HCT116 (cell line): Measurements from ENCODE around the gene MAPKAP1. TPM values are rescaled to one million over a fixed set of nuclear protein-coding genes. Genes with fewer than 3 reads are reported as not detected.

Experiments used
- ATAC-seq: fragments of 200-7000 bp; cut with Tn5 transposase; 2 replicates; pipeline ENCODE4 v1.9.1; 2020; ENCODE audit warnings: mild to moderate bottlenecking, moderate library complexity
- BruUV-seq: library from RNA; stranded (reverse); fragments of 400-500 nt; replicated peaks from 2 replicates; lab custom pipeline; 2021; lab: Mats Ljungman, UMichigan
- CTCF ChIA-PET: fragments of 300-600 bp; sonication (Branson Sonifier 250); formaldehyde crosslinking; loops from one replicate; lab custom pipeline; 2021; ENCODE audit warnings: antibody characterized with exemption; lab: Charles Lee
- POLR2A ChIA-PET: fragments of 300-600, 350-600 bp; sonication (Branson Sonifier 250); formaldehyde crosslinking; loops from one replicate; lab custom pipeline; 2021; ENCODE audit warnings: antibody characterized with exemption; lab: Charles Lee
- RAD21 ChIA-PET, 2 experiments: fragments of 300-600 bp; sonication (Branson Sonifier 250); formaldehyde crosslinking; loops; one replicate each; lab custom pipeline; 2023; ENCODE audit warnings: low total read pairs in 2 of 2; ENCODE audit not compliant: uncharacterized antibody in 2 of 2, unreplicated experiment in 2 of 2, low non-redundant PET in 1 of 2; lab: Charles Lee
- DNase-seq: peaks from one replicate; pipeline ENCODE4 v3.0.0-alpha.2; 2010; ENCODE audit warnings: low read depth, low spot score
- H2AFZ ChIP-seq: fragments of 200-600 bp; shearing (Covaris generic), sonication (generic); 2 replicates; pipeline ENCODE4 v1.6.1; 2017; ENCODE audit warnings: low read depth, mixed run types, mixed read lengths, antibody characterized with exemption, low read length; ENCODE audit not compliant: poor library complexity, severe bottlenecking
- H3K27ac ChIP-seq: 2 replicates; pipeline ENCODE4 v1.5.1; 2012; ENCODE audit warnings: low read depth, low read length
- H3K27me3 ChIP-seq: fragments of 200-600 bp; sonication (generic); 2 replicates; pipeline ENCODE4 v1.6.1; 2016; ENCODE audit warnings: mixed run types, low read length, mixed read lengths; ENCODE audit not compliant: insufficient read depth
- H3K36me3 ChIP-seq, 2 experiments: fragments of 200-500 bp in 1 of 2; fragments of 200-600 bp in 1 of 2; sonication (Bioruptor generic) in 1 of 2; sonication (generic) in 1 of 2; 2 replicates each; pipeline versions ENCODE4 v1.5.1 to v1.6.1; 2014 to 2016; ENCODE audit warnings: low read length in 2 of 2, inconsistent platforms in 1 of 2, mixed read lengths in 1 of 2, mixed run types in 1 of 2; ENCODE audit not compliant: insufficient read depth in 2 of 2, control insufficient read depth in 1 of 2
- H3K4me1 ChIP-seq, 2 experiments: fragments of 200-600 bp in 1 of 2; sonication (generic) in 1 of 2; 2 replicates each; pipeline versions ENCODE4 v1.5.1 to v1.6.1; 2012 to 2017; ENCODE audit warnings: low read length in 2 of 2, inconsistent platforms in 1 of 2, mild to moderate bottlenecking in 1 of 2, mixed read lengths in 1 of 2, mixed run types in 1 of 2, moderate library complexity in 1 of 2; ENCODE audit not compliant: insufficient read depth in 2 of 2, control insufficient read depth in 1 of 2
- H3K4me2 ChIP-seq: fragments of 200-600 bp; sonication (generic); 2 replicates; pipeline ENCODE4 v1.6.1; 2017; ENCODE audit warnings: mixed run types, low read length, mixed read lengths
- H3K4me3 ChIP-seq, 2 experiments: fragments of 200-600 bp in 1 of 2; sonication (generic) in 1 of 2; replicated peaks in 1 of 2; 2 replicates each; pipeline ENCODE4 v1.5.1; 2011 to 2016; ENCODE audit warnings: low read length in 2 of 2, control low read depth in 1 of 2, low read depth in 1 of 2, mild to moderate bottlenecking in 1 of 2, mixed read lengths in 1 of 2, mixed run types in 1 of 2
- H3K79me2 ChIP-seq: fragments of 200-600 bp; sonication (generic); 2 replicates; pipeline ENCODE4 v1.6.1; 2017; ENCODE audit warnings: mild to moderate bottlenecking, mixed run types, low read length, moderate library complexity, mixed read lengths; ENCODE audit not compliant: insufficient read depth
- H3K9ac ChIP-seq: fragments of 200-600 bp; sonication (generic); 2 replicates; pipeline ENCODE4 v1.6.1; 2016; ENCODE audit warnings: low read length, mixed read lengths
- H3K9me2 ChIP-seq: fragments of 200-600 bp; sonication (generic), shearing (Covaris generic); 2 replicates; pipeline ENCODE4 v1.6.1; 2017; ENCODE audit warnings: mixed run types, mild to moderate bottlenecking, moderate library complexity; ENCODE audit not compliant: insufficient read depth
- H3K9me3 ChIP-seq, 2 experiments: fragments of 200-500 bp in 1 of 2; fragments of 200-600 bp in 1 of 2; sonication (Bioruptor generic) in 1 of 2; sonication (generic) in 1 of 2; 2 replicates each; pipeline ENCODE4 v1.6.1; 2014 to 2017; ENCODE audit warnings: low read length in 2 of 2, mixed read lengths in 2 of 2, inconsistent platforms in 1 of 2, low read depth in 1 of 2, mild to moderate bottlenecking in 1 of 2, mixed run types in 1 of 2, moderate library complexity in 1 of 2; ENCODE audit not compliant: control insufficient read depth in 1 of 2, insufficient read depth in 1 of 2
- H4K20me1 ChIP-seq: fragments of 200-600 bp; sonication (generic), shearing (Covaris generic); 2 replicates; pipeline ENCODE4 v1.6.1; 2017; ENCODE audit warnings: mixed run types, mild to moderate bottlenecking, moderate library complexity; ENCODE audit not compliant: insufficient read depth
- ELF1 ChIP-seq: IDR thresholded peaks from 2 replicates; pipeline ENCODE4 v1.6.1; 2012; ENCODE audit warnings: low read depth, borderline replicate concordance
- POLR2A ChIP-seq: IDR thresholded peaks from 2 replicates; pipeline ENCODE4 v1.7.0; 2011; ENCODE audit warnings: borderline replicate concordance; ENCODE audit not compliant: insufficient read depth, insufficient read length; ENCODE audit errors: extremely low read depth
- SIN3A ChIP-seq: IDR thresholded peaks from 2 replicates; pipeline ENCODE4 v1.6.1; 2012; ENCODE audit warnings: low read depth
- SP1 ChIP-seq: IDR thresholded peaks from 2 replicates; pipeline ENCODE4 v1.6.1; 2012; ENCODE audit warnings: low read depth
- SRF ChIP-seq: IDR thresholded peaks from 2 replicates; pipeline ENCODE4 v1.6.1; 2012; ENCODE audit warnings: low read depth
- TCF7L2 ChIP-seq: IDR thresholded peaks from 2 replicates; pipeline ENCODE4 v1.7.0; 2011; ENCODE audit warnings: borderline replicate concordance, inconsistent platforms; ENCODE audit not compliant: insufficient read depth, insufficient read length; ENCODE audit errors: extremely low read depth
- ZFX ChIP-seq: fragments of 450-650 bp; IDR thresholded peaks from 2 replicates; pipeline ENCODE4 v1.6.1; 2017
- ZNF274 ChIP-seq: fragments of 200-500 bp; sonication (Bioruptor generic); IDR thresholded peaks from 2 replicates; pipeline ENCODE4 v1.6.1; 2014; ENCODE audit warnings: mild to moderate bottlenecking, low read depth, low read length, inconsistent platforms
- intact Hi-C: fragments of 100-400 bp; cut with micrococcal nuclease; formaldehyde crosslinking; loops from 2 replicates; pipeline ENCODE4 v1.10.0; 2022
- total RNA-seq: library from RNA; stranded (reverse); gene quantifications from one replicate; pipeline ENCODE4 v1.2.1, GENCODE V29; 2021; ENCODE audit not compliant: unreplicated experiment
- TF ChIP-seq, protein P1 (sequence below): IDR thresholded peaks from 2 replicates; pipeline ENCODE4 v1.6.1; 2012; ENCODE audit warnings: low read depth

MAPKAP1 gene
- total RNA-seq, 1 experiment from 2014 or later: 72.5 TPM

DNA sequence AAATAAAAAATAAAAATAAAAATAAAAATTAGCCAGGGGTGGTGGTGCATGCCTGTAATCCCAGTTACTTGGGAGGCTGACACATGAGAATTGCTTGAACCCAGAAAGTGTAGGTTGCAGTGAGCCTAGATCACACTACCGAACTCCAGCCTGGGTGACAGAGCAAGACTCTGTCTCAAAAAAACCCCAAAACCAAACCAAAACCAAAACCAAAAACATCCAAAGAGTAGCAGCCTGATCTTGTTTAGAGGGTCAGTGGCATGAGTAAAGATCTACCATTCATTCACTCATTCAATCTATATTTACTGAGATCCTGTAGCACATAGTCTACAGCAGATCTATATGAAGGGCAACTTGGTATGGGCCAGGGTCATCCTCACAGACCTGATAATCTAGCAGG is 202.4 kb downstream of the MAPKAP1 start:
- no peak overlapping the region for H3K4me3 ChIP-seq
- TF ChIP-seq ZFX (no peak), ELF1 (no peak), SP1 (no peak), POLR2A (no peak), SRF (no peak), ZNF274 (no peak), SIN3A (no peak), TCF7L2 (no peak)
- TF ChIP-seq, protein P1, sequence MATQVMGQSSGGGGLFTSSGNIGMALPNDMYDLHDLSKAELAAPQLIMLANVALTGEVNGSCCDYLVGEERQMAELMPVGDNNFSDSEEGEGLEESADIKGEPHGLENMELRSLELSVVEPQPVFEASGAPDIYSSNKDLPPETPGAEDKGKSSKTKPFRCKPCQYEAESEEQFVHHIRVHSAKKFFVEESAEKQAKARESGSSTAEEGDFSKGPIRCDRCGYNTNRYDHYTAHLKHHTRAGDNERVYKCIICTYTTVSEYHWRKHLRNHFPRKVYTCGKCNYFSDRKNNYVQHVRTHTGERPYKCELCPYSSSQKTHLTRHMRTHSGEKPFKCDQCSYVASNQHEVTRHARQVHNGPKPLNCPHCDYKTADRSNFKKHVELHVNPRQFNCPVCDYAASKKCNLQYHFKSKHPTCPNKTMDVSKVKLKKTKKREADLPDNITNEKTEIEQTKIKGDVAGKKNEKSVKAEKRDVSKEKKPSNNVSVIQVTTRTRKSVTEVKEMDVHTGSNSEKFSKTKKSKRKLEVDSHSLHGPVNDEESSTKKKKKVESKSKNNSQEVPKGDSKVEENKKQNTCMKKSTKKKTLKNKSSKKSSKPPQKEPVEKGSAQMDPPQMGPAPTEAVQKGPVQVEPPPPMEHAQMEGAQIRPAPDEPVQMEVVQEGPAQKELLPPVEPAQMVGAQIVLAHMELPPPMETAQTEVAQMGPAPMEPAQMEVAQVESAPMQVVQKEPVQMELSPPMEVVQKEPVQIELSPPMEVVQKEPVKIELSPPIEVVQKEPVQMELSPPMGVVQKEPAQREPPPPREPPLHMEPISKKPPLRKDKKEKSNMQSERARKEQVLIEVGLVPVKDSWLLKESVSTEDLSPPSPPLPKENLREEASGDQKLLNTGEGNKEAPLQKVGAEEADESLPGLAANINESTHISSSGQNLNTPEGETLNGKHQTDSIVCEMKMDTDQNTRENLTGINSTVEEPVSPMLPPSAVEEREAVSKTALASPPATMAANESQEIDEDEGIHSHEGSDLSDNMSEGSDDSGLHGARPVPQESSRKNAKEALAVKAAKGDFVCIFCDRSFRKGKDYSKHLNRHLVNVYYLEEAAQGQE: no peak
- H2AFZ ChIP-seq: no peak overlapping the region
- ChIA-PET RAD21 (no interaction called here), POLR2A (no interaction called here), CTCF (no interaction called here)
- H3K9me3 ChIP-seq: no peaks in the 10 kb centered on the region
- no peaks in the 10 kb centered on the region for H3K36me3 ChIP-seq
- no peak for ATAC-seq
- DNase-seq: no peak
- H3K27ac ChIP-seq: no peak overlapping the region
- no peaks in the 10 kb centered on the region for H3K79me2 ChIP-seq
- intact Hi-C loops: no loop called here
- H3K9ac ChIP-seq: no peak overlapping the region
- no TSS peak for BruUV-seq
- no peaks in the 10 kb centered on the region for H3K9me2 ChIP-seq
- no peaks in the 10 kb centered on the region for H4K20me1 ChIP-seq
- no peaks in the 10 kb centered on the region for H3K27me3 ChIP-seq
- H3K4me2 ChIP-seq: no peak overlapping the region
- no peaks in the 10 kb centered on the region for H3K4me1 ChIP-seq
